COR-L47 (cell line): ENCODE results near the gene TPM1.
A peak's percentile ranks its signal among the peaks of the same experiment; 100 is the strongest.

ENCODE experiments used
- DNase-seq: peaks from one replicate; lab custom pipeline; 2025; lab: John Stamatoyannopoulos, UW

Gene TPM1

GRCh38 chr15:63042877-63043334 lies 359 bp downstream of the TPM1 start:
- no peak for DNase-seq

- DNase-seq = no peak
Observed at GRCh38 chr15:63043335-63044076, 959 bp downstream of the TPM1 start.

DNA sequence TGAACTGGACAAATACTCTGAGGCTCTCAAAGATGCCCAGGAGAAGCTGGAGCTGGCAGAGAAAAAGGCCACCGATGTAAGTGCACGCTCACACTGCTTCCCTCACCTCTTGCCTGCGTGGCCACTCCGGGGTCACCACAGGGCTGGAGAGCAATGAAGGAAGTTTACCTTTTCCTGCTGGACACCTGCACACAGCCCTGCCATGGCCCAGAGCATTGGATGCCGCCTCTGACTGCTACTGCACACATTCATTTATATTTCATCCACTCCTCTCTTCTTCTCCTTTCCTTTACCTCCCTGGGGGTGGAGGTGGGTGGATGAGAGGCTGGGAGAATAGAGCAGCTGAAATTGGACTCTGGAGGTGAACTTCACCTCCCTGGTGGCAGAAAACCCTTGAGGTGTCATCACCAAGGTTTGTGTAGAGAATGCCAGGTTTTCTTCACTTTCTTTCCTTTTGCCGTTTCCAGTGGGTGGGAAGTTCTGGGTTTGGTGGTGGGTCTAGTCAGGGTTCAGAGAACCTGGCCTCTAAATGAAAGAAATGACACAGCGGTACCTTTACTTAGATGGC lies 1.6 kb downstream of the TPM1 start:
- DNase-seq = no peak

DNA sequence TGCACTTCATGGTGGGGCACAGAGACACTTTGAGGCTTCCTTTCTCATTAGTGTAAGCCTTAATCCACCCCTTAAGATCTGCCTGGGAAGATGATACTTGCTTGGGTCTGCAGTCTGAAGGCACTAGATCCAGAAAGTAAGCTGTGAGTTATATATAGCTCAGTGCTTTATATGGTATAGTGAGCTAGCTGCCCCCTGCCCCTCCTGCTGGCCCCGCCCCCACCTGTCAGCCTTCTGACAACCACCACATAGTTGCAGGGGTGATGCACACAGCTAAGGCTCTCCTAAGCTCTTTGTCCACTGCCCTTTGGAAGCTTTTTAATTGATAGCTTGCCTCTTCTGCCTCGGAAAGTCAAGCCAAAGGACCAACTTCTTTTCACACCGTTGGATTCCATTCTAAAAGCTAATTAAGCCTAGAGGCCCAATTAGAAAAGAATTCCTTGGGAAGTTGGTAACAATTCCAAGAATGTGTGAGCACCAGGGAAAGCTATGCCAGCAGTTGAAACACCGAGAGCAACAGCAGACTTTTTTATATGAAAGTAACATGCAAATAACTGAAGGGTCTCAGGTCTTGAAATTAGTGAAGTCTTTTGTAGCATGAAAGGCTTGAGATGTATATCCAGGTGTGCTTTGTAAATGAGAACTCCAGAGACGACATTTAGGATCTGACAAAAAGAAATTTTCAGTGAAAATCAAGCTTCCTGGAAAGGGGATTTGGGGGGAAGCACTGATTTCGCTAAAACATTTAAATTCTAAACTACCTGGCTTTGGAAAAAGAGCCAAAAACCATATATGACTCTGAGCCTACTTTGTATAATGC lies 2.3 kb downstream of the TPM1 start:
- no peak for DNase-seq

DNA sequence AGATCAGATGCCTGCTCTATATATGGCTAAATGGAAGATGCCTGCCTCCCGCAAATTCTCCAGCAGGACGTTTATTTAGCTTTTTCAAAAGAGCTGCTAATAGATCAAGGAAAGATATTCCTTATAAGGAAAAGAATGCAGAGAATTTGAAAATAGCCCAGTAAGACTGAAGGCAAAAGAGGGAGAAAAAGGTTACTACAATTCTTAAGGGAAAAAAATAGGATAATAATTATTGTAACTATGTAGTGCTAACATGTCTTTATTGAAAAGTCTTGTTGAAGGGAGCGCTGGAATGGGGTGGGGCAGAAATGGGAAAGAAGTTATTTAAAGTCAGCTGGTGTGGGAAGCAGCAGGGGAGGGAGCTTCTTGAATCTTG lies 2.9 kb downstream of the TPM1 start:
- DNase-seq = no peak

DNA sequence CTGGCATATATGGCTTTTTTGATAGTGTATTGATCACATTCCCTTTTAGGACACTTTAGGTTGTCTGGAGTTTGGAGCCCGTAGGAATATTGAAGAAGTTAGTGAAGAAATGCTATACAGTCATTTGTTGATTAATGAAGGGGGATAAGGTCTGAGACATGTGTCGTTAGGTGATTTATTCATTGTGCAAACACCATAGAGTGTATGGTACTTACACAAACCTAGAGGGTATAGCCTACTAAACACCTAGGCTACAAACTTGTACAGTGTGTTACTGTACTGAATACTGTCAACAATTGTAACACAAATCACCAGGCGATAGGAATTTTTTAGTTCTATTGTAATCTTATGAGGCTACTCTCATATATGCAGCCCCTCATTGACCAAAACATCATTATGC lies 3.3 kb downstream of the TPM1 start:
- DNase-seq = no peak

- no peak for DNase-seq
Observed at GRCh38 chr15:63046917-63047760, 4.6 kb downstream of the TPM1 start.

DNA sequence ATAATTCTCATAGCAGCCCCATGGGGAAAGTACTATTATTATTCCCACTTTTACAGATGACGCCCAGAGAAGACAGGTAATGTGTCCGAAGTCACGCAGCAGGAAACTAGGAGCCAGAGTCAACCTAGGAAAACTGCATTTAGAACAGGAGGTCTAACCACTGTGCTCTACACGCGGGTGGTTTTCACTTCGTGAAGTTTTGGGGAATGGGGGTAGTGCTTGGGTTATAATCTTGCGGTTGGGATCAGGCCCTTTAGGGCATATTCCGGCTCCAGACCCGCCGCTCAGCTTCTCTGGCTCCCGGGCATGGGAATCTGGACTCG lies 5.2 kb downstream of the TPM1 start:
- DNase-seq = no peak

GRCh38 chr15:63048115-63048775 lies 5.7 kb downstream of the TPM1 start:
- peak; percentile 95 for DNase-seq

DNA sequence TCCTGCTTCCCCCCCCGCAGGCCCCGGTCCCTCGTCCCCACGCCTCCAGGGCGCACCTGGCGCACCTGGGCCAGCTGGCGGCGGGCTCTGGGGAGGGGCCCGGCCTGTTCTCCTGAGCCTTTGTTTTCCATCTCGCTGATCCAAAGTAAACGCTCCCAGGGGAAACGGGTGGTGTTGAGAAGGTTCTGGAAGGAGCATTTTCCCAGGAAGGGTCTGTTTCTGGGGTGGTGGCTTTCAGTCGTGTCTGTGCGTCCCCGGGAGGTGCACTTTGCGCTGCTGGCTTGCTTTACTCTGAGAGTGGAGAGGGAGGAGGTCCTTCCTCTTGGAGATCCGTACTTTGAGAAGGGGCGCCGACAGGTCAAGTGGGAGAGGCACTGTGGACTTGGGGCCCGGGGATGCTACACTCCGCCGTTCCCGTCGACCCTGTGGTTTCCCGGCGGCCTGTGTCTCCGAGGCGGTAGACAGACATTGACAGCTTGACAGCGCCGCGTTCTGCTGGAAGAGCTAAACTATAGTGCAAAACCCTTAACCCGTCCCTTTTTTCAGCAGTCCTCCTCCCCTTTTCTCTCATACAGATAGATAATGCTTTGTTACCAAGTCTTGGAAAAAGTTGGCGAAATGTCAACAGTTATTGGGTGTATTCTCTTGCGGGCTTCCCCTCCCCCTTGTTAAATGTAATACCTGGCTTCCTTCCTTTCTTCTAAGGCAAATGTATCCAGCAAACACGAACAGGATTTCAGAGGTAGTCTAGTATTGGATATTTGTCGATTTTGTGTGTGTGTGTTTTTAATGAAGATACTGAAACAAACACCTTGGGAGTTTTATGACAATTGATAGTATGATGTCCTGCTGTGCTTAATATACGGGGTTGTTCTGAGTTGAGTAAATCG lies 6.5 kb downstream of the TPM1 start:
- DNase-seq = peak; percentile 65

DNA sequence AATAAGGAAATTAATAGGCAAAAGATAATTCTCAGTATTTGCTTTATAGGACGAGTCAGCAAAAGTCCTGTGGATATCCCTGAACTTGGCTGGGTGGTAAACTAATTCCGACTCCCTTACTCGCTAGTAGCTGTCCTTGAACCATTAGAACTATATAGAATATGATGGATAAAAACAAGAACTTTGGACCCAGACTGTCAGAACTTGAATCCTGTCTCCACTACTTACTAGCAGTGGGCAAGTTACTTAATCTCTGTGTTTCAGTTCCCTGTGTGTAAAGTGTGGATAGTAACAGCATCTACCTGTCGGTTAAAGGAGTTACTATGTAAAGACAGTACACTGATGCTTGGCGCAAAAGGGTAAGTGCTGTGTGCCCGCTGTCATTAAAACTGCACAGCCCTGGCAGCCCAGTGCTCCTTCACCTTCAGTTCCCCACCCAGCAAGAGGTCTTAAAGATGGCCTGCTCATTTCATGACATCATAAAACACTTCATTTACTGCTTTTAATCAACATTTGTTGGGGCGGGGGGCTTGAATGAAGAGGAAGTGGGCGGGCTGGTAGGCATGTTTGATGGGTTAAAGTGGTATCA lies 7.3 kb downstream of the TPM1 start:
- no peak for DNase-seq

DNA sequence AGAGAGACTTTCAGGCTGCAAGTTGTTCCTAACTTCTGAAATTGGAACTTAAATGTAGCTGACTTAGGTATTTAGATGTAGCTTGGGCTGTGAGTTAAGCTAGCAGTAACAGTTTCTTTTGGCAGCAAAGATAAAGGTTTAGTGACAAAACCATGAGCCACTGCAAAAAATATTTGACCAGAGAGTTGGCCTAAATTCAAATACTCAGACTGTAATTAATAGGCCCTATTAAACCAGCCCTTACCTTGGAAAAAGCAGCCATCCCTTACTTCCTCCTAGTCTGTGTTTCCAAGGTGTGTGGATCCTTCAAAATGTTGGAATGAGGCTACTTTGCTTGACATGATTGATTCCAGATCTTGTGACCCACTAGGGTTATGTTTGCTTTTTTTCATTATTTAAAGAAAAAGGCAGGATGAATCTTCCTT lies 8.2 kb downstream of the TPM1 start:
- no peak for DNase-seq

- DNase-seq = peak; percentile 47
Observed at GRCh38 chr15:63051156-63052066, 8.9 kb downstream of the TPM1 start.

DNA sequence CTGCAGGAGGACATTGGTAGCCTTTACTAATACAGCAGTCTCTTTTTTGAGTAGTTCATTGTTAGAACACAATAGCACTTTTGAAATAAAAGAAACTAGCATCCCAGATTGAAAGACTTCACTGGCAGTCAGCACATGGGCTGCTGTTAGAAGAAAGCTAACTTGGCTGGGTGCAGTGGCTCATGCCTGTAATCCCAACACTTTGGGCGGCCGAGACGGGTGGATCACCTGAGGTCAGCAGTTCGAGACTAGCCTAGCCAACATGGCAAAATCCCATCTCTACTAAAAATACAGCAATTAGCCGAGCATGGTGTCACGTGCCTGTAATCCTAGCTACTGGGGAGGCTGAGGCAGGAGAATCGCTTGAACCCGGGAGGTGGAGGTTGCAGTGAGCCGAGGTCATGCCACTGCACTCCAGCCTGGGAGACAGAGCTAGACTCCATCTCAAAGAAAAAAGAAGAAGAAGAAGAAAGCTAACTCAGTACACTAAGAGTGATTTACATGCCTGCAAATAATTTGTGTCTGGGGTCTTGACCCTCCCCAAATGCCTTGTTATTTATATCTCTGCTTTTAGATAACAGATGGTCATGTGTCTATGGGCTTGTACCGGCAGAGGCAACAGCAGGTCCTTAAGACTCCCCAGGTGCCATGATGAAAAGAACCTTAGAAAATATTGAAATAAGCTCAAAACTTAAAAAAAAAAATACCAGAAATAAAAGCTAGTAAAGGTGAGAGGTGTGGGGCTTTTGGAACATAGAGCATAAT lies 9.7 kb downstream of the TPM1 start:
- no peak for DNase-seq

- no peak for DNase-seq
Observed at GRCh38 chr15:63052961-63053698, 10.6 kb downstream of the TPM1 start.

- no peak for DNase-seq
Observed at GRCh38 chr15:63054281-63054683, 11.7 kb downstream of the TPM1 start.

- no peak for DNase-seq
Observed at GRCh38 chr15:63054985-63055384, 12.4 kb downstream of the TPM1 start.

- DNase-seq = no peak
Observed at GRCh38 chr15:63056829-63057228, 14.3 kb downstream of the TPM1 start.
